Right cardiac atrium (tissue), 5 donors: Measurements from ENCODE around the gene TIMM17B. TPM values are rescaled to one million over a fixed set of nuclear protein-coding genes. Genes with fewer than 3 reads are reported as not detected.

Experiments used
- ATAC-seq, 2 donors: fragments of 200-7000 bp; cut with Tn5 transposase; one replicate each; pipeline versions ENCODE4 v1.8.0 to v1.9.1; 2020; ENCODE audit warnings: moderate library complexity in 2 of 2, mild to moderate bottlenecking in 1 of 2
- DNase-seq, 3 donors: peaks; one replicate each; pipeline ENCODE4 v3.0.0-alpha.2; 2020
- H3K27ac ChIP-seq: one replicate; pipeline ENCODE4 v1.5.1; 2013; ENCODE audit warnings: mild to moderate bottlenecking, low read length, control low read depth, moderate library complexity
- H3K27me3 ChIP-seq: one replicate; pipeline ENCODE4 v1.6.1; 2013; ENCODE audit not compliant: control insufficient read depth, insufficient read depth
- H3K4me1 ChIP-seq: one replicate; pipeline ENCODE4 v1.6.1; 2013; ENCODE audit warnings: low read length; ENCODE audit not compliant: control insufficient read depth, insufficient read depth
- H3K4me3 ChIP-seq: one replicate; pipeline ENCODE4 v1.5.1; 2013; ENCODE audit warnings: low read length, control low read depth
- H3K9me3 ChIP-seq: one replicate; pipeline ENCODE4 v1.6.1; 2013; ENCODE audit warnings: low read length; ENCODE audit not compliant: control insufficient read depth
- WGBS: extraction: QIAGEN DNeasy Blood & Tissue Kit; methylation state at CpG from one replicate; pipeline ENCODE4 v1.1.7; 2013; 5-methylcytosine and 5-hydroxymethylcytosine counted together
- intact Hi-C, 4 donors: fragments of 100-400 bp; cut with DNase I; formaldehyde crosslinking; loops; one replicate each; pipeline versions ENCODE4 v1.11.0 to v1.14.0; 2022 to 2023
- polyA plus RNA-seq: library from polyadenylated mRNA; stranded (reverse); fragments of 200-250 nt; gene quantifications from one replicate; pipeline ENCODE4 v1.2.3, GENCODE V29; 2013
- total RNA-seq, 4 donors: library from RNA; stranded (reverse); fragmentation: NEBNext Ultra II Directional; extraction: Animal tissue kit (Norgen Biotek cat#: 25700); gene quantifications; one replicate each; pipeline ENCODE4 v1.2.1, GENCODE V29; 2021
- donor health status: healthy with polysubstance abuse.
- donor health status: DM: no; HTN: yes; CAD: no.
- donor health status: DM: no; HTN: no; CAD: no.
- donor health status: DM: no; HTN: yes; CAD: no; lungs with severe emphysema.
- donor health status: DM: yes; HTN: yes; CAD: no.

The TIMM17B gene
- total and polyA plus RNA-seq, 5 donors = 45.3 to 74.4 (median 60.9) TPM

DNA sequence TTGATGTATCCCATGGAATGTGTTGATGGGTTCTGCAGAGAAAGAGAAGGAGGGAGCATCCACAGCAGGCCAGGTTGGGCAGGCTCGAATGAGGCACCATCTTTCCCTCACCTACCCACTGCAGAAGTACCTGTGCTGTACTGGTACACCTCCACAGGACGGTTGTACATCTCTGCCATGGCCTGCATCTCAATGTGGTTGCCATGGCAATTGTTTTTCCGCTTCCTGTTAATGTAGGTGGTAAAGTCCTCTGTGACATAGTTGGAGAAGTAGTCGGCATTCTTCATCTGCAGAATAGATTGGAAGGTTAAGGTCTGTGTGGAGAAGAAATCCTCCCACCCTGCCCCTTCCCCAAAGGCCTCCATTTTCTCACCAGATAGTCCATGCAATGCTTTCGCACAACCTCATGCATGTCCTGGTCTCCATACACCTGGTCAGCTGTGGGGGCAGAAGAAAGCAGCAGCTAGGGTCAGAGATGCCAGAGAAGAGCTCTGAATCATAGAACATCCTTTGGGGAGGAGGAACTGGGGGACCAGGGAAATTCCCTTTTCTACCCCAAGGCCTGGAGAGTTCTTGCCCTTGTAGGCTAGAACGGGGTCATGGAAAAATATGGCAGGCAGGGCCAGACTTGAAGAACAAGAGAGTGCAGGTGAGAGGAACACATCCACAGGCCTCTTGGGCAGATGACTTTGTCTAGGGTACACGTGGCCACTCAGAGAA lies 37.2 kb upstream of the TIMM17B start:
- Histone ChIP-seq H3K4me3 (no peak overlapping the region), H3K27me3 (no peaks in the 10 kb centered on the region), H3K27ac (no peak overlapping the region), H3K4me1 (no peaks in the 10 kb centered on the region), H3K9me3 (no peaks in the 10 kb centered on the region)
- ATAC-seq = no peak
- DNase-seq = no peak
- 86% methylated on average over 7 of the region's 7 CpGs for WGBS
- intact Hi-C loops = no loop called here

DNA sequence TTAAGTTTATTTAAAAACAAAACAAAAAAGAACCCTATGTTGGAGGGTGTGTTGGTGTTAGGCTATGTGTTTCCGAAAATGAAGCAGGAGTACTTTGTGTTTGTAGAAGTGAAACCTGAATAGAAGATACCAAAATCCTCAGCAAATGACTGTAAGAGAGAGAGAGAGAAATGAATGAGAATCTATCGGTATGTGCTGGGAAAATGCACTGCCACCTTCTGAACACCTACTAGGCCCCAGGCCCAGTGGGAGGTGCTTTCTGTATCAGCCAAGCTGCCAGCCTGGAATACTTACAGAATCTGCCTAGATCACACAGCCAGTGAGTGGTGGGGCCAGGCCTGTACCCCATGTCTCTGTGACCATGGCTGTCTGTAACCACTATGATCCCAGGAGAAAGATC lies 36.2 kb upstream of the TIMM17B start:
- intact Hi-C loops = no loop called here
- DNase-seq = no peak
- H3K9me3 ChIP-seq = no peaks in the 10 kb centered on the region
- 87% methylated on average over 2 of the region's 2 CpGs for WGBS
- no peaks in the 10 kb centered on the region for H3K27me3 ChIP-seq
- H3K27ac ChIP-seq = no peak overlapping the region
- H3K4me1 ChIP-seq = no peaks in the 10 kb centered on the region
- H3K4me3 ChIP-seq = no peak overlapping the region
- ATAC-seq = no peak

DNA sequence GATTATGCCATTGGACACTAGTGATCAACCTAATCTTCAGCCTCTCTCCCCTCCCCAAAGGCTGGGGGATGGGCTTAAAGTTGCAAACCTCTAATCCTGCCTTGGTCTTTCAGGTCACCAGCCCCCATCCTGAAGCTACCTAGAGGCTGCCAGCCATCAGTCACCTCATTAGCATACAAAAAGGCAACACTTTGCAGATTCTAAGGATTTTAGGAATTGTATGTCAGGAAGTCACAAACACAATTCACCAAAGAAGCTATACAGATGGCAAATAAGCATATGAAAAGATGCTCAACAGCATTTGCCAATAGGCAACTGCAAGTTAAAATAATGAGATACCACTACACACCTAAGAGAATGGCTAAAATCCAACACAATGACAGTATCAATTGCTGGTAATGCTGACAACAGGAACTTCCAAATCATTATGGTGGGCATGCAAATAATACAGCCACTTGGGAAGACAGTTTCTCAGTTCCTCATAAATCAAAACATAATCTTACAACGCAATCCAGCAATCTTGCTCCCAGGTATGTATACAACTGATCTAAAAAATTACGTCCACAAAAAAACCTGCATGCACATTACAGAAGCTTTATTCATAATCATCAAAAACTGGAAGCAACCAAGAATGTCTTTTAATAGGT lies 30.3 kb upstream of the TIMM17B start:
- Histone ChIP-seq H3K27ac (no peak overlapping the region), H3K27me3 (no peaks in the 10 kb centered on the region), H3K9me3 (no peaks in the 10 kb centered on the region), H3K4me1 (no peaks in the 10 kb centered on the region), H3K4me3 (no peak overlapping the region)
- no peak for DNase-seq
- no peak for ATAC-seq
- intact Hi-C loops = no loop called here
- WGBS = 90% methylated on average over 2 of the region's 2 CpGs

DNA sequence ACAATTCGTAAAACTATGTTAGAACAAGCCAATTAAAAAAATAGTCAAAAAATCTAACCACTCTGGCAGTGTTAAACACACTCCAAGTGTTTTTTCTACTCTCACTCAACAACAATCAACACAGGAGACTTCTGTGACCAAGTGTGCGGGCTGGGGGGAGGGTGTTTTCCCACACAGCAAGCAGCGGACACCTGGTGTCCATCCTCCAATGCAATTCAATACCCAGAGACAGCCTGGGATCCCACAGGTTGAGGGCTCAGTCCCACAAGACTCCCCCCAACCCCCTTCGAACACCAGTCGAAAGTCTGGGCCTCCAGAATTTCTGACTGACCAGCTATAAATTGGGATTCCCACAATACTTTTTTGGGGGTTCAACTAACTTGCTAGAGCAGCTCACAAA lies 29.6 kb upstream of the TIMM17B start:
- ATAC-seq (no peak), DNase-seq (no peak)
- no peaks in the 10 kb centered on the region for H3K4me1 ChIP-seq
- intact Hi-C loops = no loop called here
- H3K4me3 ChIP-seq = no peak overlapping the region
- no peaks in the 10 kb centered on the region for H3K9me3 ChIP-seq
- no peak overlapping the region for H3K27ac ChIP-seq
- WGBS = 83% methylated on average over 5 of the region's 5 CpGs
- no peaks in the 10 kb centered on the region for H3K27me3 ChIP-seq

DNA sequence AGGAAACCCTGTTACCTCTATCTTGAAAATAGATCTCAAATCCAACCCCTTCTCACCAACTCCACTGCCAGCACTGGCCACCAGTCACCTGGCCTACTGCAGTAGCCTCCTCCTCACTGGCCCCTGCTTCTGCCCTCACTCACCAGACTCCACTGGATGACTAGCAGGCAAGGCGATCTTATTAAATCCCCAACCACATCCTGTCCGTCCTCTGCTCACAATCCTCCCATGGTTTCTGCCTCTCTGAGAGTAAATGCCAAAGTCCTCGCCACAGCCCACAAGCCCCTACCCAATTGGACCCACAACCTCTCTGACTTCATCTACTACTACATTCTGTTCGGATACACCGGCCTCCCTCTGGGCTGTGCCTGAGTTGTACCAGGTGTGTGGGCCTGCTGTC lies 26.7 kb upstream of the TIMM17B start:
- Histone ChIP-seq H3K4me3 (no peak overlapping the region), H3K27me3 (no peaks in the 10 kb centered on the region), H3K9me3 (no peaks in the 10 kb centered on the region), H3K4me1 (no peaks in the 10 kb centered on the region), H3K27ac (no peak overlapping the region)
- no peak for DNase-seq
- no peak for ATAC-seq
- 94% methylated on average over 5 of the region's 5 CpGs for WGBS
- intact Hi-C loops = no loop called here

GRCh38 chrX:48923771-48924170 lies 26.2 kb upstream of the TIMM17B start:
- no peaks in the 10 kb centered on the region for H3K4me1 ChIP-seq
- H3K4me3 ChIP-seq = no peak overlapping the region
- H3K27me3 ChIP-seq = no peaks in the 10 kb centered on the region
- intact Hi-C loops = no loop called here
- ATAC-seq (no peak), DNase-seq (no peak)
- no peaks in the 10 kb centered on the region for H3K9me3 ChIP-seq
- 89% methylated on average over 13 of the region's 13 CpGs for WGBS
- H3K27ac ChIP-seq = no peak overlapping the region

- 90% methylated on average over 4 of the region's 4 CpGs for WGBS
Measured at GRCh38 chrX:48920718-48921104, 23.1 kb upstream of the TIMM17B start.

DNA sequence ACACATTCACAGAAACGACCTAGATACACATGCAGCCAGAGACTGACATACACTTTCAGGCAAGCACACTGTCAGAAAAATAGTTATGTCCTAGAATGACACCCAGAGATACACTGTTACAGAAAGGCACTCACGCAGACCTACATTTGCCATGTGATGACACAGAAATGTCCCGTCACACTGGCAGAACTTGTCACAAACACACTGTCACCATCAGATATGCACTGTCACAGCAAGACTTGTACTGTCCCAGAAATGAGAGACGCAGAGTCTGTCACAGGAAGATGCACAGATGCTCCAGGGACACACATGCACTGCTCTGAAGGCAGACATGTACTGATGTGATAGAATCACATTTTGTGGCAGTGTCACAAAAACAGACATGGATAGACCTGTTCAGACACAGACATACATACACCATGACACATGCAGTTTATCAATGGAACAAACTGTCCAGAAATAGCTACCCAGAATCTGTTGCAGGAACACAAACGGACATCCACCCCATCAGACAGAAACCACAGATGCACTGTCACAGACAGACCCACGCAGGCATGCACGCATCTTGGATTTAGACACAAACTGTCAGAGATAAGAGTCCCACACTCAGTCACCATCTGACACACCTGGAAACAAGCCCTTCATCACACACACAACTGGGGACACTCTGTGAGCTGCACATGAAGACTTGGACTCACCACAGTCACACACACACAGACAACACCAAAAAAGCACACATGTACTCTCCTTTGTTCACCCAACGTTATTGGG lies 22.6 kb upstream of the TIMM17B start:
- Histone ChIP-seq H3K9me3 (no peaks in the 10 kb centered on the region), H3K27ac (no peak overlapping the region), H3K4me1 (no peaks in the 10 kb centered on the region), H3K27me3 (no peaks in the 10 kb centered on the region), H3K4me3 (no peak overlapping the region)
- intact Hi-C loops = no loop called here
- DNase-seq (no peak), ATAC-seq (no peak)
- WGBS = 36% methylated on average over 8 of the region's 8 CpGs

More at GRCh38 chrX:48920718-48921104, 23.1 kb upstream of the TIMM17B start:
- no peaks in the 10 kb centered on the region for H3K4me1 ChIP-seq
- no peak overlapping the region for H3K27ac ChIP-seq
- no peaks in the 10 kb centered on the region for H3K9me3 ChIP-seq
- intact Hi-C loops = no loop called here
- DNase-seq = no peak
- no peak overlapping the region for H3K4me3 ChIP-seq
- H3K27me3 ChIP-seq = no peaks in the 10 kb centered on the region
- no peak for ATAC-seq

DNA sequence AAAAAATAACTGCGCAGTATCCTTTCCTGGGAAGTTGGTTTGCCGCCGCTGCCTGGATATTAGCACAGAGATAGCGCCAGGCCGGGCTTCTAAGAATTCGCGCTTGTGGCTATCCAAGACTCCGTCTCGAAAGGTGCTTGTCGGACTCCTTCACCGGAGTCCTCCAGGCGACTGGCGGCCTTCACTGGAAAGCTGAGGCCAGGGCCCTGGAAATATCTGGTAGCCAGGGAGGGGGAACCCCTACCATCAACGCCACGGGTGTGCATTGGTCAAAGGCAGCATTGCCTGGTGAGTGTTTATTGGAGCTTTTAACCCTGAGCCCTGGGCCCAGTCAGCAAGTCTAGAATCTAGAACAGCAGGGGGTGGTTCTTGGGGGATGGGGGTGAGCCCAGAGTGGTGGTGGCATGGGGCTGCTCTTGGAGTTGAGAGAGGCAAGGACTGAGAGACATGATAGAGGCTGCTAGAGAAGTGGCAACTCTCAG lies 21.8 kb upstream of the TIMM17B start:
- DNase-seq (peak in 1 of 3 donors; percentile 56), ATAC-seq (peak; percentile 5 to 13)
- Histone ChIP-seq H3K27ac (peak overlapping the region; percentile 82), H3K27me3 (no peaks in the 10 kb centered on the region), H3K4me1 (no peaks in the 10 kb centered on the region), H3K4me3 (peak overlapping the region; percentile 53), H3K9me3 (no peaks in the 10 kb centered on the region)
- intact Hi-C loops = no loop called here
- 1% methylated on average over 15 of the region's 15 CpGs for WGBS

- WGBS = under 1% methylated on average over 55 of the region's 55 CpGs
- peak within 1 kb of the TSS; percentile 53 for H3K4me3 ChIP-seq
- no peaks in the 10 kb centered on the region for H3K27me3 ChIP-seq
- intact Hi-C loops = no loop called here
- no peaks in the 10 kb centered on the region for H3K4me1 ChIP-seq
- DNase-seq (peak; percentile 88 to 95 (median 95)), ATAC-seq (peak; percentile 88 to 89)
- H3K9me3 ChIP-seq = no peaks in the 10 kb centered on the region
- H3K27ac ChIP-seq = peak within 1 kb of the TSS; percentile 82
Measured at GRCh38 chrX:48918643-48919340, 21.2 kb upstream of the TIMM17B start, which contains the start of gene PIM2. Gene PIM2 (minus strand): TSS chrX:48919024. CDS start chrX:48918834, 190 bp downstream.
